ENCODE data around the gene ARL6IP5.

ARL6IP5 gene

GRCh38 chr3:69142090-69142489, 57.4 kb downstream of the ARL6IP5 start:
- Histone ChIP-seq H3K36me3 (replicated peaks) (no peaks in the 10 kb centered on the region), H3K27me3 (replicated peaks) (no peaks in the 10 kb centered on the region), H3K4me3 (ENCODE audit: low read depth, low read length) (no peak overlapping the region), H3K27ac (no peak overlapping the region)
- no peak for TF ChIP-seq CTCF (IDR thresholded peaks at IDR 0.05; ENCODE audit: low read depth, low read length, missing control alignments)
- in situ Hi-C loops (cut with HindIII; ENCODE audit: low pct_ligation_motif_present, low sequenced_read_pairs): no loop called here
- DNase-seq: peak; percentile 57

DNA sequence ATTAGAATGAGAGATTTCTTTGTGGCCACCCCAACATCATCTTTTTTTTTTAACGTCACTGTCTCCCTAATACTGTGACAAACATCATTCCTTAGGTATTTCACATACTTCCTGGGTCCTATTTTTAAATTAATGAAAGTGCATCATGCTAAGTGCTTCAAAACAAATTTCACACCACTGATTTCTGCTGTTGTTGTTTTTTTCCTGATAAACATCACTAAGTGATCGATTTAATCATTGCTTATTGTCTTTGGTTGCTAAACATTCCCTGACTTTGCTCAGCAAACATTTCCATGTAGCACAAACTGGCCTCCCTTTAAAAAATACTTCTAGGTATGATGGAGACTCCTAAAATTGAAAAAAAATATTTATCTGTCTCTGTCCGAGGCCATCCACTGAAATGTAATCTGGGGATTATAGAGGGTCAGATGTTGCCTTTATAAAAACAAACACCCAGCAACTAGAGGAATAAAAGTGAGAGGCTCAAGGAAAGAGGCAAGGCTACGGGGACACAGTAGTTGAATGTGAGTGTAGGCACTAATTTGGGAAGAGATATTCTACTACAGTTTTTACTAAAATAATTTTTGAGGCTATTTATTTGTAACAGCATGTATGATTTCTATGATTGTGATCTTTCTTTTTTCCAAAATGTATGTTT, 58.2 kb downstream of the ARL6IP5 start:
- DNase-seq: no peak
- no peaks in the 10 kb centered on the region for H3K36me3 ChIP-seq (replicated peaks)
- no peak overlapping the region for H3K27ac ChIP-seq
- no peak for TF ChIP-seq CTCF (IDR thresholded peaks at IDR 0.05; ENCODE audit: low read depth, low read length, missing control alignments)
- H3K4me3 ChIP-seq (ENCODE audit: low read depth, low read length): no peak overlapping the region
- H3K27me3 ChIP-seq (replicated peaks): no peaks in the 10 kb centered on the region
- in situ Hi-C loops (cut with HindIII; ENCODE audit: low pct_ligation_motif_present, low sequenced_read_pairs): no loop called here

DNA sequence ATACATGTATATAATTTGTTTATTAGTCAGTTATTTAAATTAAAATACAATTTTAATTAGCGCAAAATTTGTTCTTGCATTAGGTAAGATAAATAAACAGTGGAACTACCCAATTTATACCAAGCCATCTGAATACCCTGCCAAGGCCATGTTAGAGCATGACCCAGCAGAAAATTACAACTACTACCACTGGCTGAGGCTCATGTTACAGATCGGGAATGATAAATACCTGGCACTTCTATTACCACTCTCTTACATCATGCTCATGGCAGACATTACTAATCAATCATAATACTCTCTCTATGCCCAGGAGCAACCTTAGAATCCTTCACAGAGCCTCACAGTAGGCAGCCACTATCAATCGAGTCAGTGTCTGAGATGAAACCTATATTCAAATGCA, 58.9 kb downstream of the ARL6IP5 start:
- Histone ChIP-seq H3K27me3 (replicated peaks) (no peaks in the 10 kb centered on the region), H3K36me3 (replicated peaks) (no peaks in the 10 kb centered on the region), H3K27ac (no peak overlapping the region), H3K4me3 (ENCODE audit: low read depth, low read length) (no peak overlapping the region)
- no peak for DNase-seq
- in situ Hi-C loops (cut with HindIII; ENCODE audit: low pct_ligation_motif_present, low sequenced_read_pairs): no loop called here
- TF ChIP-seq CTCF (IDR thresholded peaks at IDR 0.05; ENCODE audit: low read depth, low read length, missing control alignments): no peak

- in situ Hi-C loops (cut with HindIII; ENCODE audit: low pct_ligation_motif_present, low sequenced_read_pairs): no loop called here
- no peak for DNase-seq
- TF ChIP-seq CTCF (IDR thresholded peaks at IDR 0.05; ENCODE audit: low read depth, low read length, missing control alignments): no peak
- Histone ChIP-seq H3K27me3 (replicated peaks) (no peaks in the 10 kb centered on the region), H3K4me3 (ENCODE audit: low read depth, low read length) (no peak overlapping the region), H3K36me3 (replicated peaks) (no peaks in the 10 kb centered on the region), H3K27ac (no peak overlapping the region)
These were observed 60.0 kb downstream of the ARL6IP5 start for GRCh38 chr3:69144631-69145245.

DNA sequence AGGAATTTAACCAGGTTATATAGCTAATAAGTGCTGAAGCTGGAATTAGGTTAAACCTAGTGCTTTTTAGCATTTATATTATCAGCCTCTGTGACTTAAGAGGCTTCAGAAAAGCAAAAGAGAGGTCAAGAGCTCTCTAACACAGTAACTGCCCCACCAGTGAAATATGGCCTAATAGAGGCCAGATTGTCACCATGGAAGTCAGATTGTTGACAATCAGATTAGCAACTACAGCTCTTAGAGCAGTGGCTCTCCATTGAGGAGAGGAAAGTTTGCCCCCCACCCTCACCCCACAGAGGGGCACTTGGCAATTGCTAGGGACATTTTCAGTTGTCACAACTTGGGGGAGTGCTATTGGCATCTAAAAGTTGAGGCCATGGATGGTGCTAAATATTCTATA, 61.0 kb downstream of the ARL6IP5 start:
- TF ChIP-seq CTCF (IDR thresholded peaks at IDR 0.05; ENCODE audit: low read depth, low read length, missing control alignments): no peak
- in situ Hi-C loops (cut with HindIII; ENCODE audit: low pct_ligation_motif_present, low sequenced_read_pairs): no loop called here
- no peak overlapping the region for H3K4me3 ChIP-seq (ENCODE audit: low read depth, low read length)
- no peaks in the 10 kb centered on the region for H3K27me3 ChIP-seq (replicated peaks)
- no peaks in the 10 kb centered on the region for H3K36me3 ChIP-seq (replicated peaks)
- H3K27ac ChIP-seq: no peak overlapping the region
- DNase-seq: no peak

GRCh38 chr3:69149586-69149985, 64.8 kb downstream of the ARL6IP5 start:
- in situ Hi-C loops (cut with HindIII; ENCODE audit: low pct_ligation_motif_present, low sequenced_read_pairs): no loop called here
- H3K36me3 ChIP-seq (replicated peaks): no peaks in the 10 kb centered on the region
- no peak overlapping the region for H3K4me3 ChIP-seq (ENCODE audit: low read depth, low read length)
- no peak for TF ChIP-seq CTCF (IDR thresholded peaks at IDR 0.05; ENCODE audit: low read depth, low read length, missing control alignments)
- H3K27me3 ChIP-seq (replicated peaks): no peaks in the 10 kb centered on the region
- DNase-seq: no peak
- no peak overlapping the region for H3K27ac ChIP-seq
